Ishikawa (cell line): Measurements from ENCODE around the gene ASB2.

ENCODE experiments used
- EP300 ChIP-seq: IDR thresholded peaks from 2 replicates; pipeline ENCODE4 v1.6.1; 2012; ENCODE audit warnings: borderline replicate concordance
- MAX ChIP-seq: IDR thresholded peaks from 2 replicates; pipeline ENCODE4 v1.6.1; 2012
- ZBTB7A ChIP-seq: IDR thresholded peaks from 2 replicates; pipeline ENCODE4 v1.6.1; 2012; ENCODE audit warnings: low read depth

DNA sequence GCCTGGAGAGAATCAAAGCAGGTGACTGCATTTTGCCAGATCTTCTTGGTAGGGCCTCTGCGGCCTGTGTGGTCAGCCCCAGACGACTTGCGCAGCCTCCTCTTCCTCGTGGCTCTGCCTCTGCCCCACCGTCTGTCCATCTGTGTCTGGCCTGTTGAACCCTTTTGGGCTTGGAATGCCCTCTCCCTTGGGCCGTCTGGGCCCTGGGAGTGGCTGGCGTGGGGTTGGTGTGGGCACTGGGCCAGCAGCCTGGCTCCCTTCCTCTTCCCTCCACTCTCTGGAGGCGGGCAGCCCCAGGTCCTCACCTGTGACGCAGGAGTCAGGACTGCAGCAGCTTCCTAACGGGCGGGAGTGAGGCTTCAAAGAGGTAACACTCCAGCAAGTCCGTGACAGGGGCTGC is 11.0 kb upstream of the ASB2 start:
- TF ChIP-seq EP300 (no peak), ZBTB7A (no peak), MAX (peak; percentile 70)
